Stimulated activated CD4-positive, alpha-beta T cell treated with anti-CD3 and anti-CD28 coated beads, Interleukin-15, amount 100 ng/mL, for 24 hours (primary cell): Measurements from ENCODE around the gene ADIPOR2.
"Not testable (repeated sequence)": the region's sequence is repeated elsewhere in the genome, so short reads cannot be mapped to it uniquely, and the experiment has no call there.

Experiments used
- DNase-seq: peaks from one replicate; pipeline ENCODE4 v3.0.0-alpha.2; 2020

The ADIPOR2 gene

DNA sequence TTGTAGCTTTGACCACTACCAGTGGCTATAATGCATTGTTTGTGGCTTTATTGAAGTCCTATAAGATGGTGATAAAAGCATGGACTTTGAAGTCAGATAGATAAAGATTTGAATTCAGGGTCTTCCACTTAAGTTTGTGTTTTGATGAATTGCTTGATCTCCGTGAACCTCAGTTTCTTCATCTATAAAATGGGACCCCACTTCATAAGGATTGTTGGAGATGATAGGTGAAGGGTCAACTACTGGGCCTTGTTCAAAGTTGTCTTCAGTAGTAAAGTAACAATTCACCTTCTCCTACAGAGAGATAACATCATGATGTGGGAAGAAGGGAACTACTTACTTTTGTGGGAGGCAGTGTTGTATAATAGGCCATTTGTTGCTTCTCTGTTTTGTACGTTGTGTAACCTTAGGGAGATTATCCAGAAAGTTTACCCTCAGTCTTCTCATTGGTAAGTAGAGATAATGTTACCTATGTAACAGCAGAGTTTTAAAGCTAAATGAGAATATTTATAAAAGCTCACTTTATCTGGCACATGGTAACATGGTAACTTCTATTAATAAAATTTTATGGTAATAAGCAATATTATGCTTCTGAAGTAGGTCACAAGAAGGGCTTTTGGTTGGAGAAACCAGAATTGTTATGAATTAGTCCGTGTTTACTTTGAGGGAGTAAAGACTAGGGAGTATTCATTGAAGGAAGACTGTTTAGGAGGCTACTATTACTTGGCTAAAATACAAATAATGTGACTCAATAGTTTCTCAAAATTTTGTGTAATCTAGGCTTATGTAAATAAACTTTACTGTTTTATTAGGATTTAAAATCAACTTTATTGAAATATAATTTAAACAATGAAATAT is 15.1 kb downstream of the ADIPOR2 start:
- no peak for DNase-seq

GRCh38 chr12:1706632-1706980 is 15.7 kb downstream of the ADIPOR2 start:
- DNase-seq: peak; percentile 23

GRCh38 chr12:1707051-1707450 is 16.2 kb downstream of the ADIPOR2 start:
- no peak for DNase-seq

DNA sequence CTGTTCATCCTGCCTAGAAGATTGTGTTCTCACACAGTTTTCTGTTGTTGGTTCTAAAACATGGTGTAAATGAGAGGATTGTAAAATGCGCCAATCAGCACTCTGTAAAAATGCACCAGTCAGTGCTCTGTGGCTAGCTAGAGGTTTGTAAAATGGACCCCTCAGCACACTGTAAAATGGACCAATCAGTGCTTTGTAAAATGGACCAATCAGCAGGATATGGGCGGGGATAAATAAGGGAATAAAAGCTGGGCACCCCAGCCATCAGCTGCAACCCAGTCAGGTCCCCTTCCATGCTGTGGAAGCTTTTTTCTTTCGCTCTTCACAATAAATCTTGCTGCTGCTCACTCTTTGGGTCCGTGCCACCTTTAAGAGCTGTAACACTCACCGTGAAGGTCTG is 19.1 kb downstream of the ADIPOR2 start:
- DNase-seq: not testable (repeated sequence)

DNA sequence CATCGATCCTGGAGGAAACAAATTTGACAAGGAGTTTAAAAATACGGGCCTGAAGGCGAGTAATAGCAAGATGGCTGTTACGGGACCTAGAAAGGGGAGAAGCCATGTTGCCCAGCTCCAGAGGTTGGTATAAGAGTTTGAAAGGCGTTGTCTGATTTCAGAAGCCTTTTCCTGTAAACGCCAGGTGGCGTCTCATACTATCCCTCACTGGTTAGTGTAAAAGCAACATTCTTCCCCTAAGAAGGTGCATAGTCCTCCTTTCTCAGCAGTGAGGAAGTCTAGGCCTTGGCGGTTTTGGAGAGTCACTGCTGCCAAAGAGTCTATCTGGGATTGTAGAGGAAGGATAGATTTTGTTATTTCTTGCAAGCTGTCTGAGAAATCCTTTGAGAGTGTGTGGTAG is 20.0 kb downstream of the ADIPOR2 start:
- not testable (repeated sequence) for DNase-seq

DNA sequence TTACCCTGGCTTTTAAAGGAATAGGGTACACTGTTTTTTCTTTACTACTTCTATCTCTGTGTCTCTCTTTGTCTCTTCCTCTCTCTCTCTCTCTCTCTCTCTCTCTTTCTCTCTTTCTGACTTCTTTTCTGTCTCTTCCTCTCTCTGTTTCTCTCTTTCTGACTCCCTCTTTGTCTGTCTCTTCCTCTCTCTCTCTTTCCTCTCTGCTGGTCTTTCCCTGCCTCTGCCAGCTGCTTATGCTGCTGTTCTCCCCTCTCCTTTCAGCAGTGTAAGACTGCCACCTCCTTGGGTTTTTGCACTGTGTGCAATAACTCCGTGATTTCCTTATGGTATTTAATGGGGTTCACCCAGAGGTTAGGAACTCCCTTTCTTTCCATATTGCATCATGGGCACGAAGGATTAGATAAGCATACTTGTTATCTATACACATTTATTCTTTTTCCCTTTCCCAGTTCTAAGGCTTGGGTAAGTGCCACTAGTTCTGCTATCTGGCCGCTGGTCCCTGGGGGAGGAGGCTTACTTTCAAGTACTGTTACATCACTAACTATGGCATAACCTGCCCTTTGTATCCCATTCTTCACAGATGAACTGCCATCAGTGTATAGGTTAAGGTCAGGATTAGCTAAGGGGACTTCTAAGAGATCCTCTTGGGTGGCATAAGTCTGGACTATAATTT is 20.8 kb downstream of the ADIPOR2 start:
- not testable (repeated sequence) for DNase-seq

- not testable (repeated sequence) for DNase-seq
Measured at GRCh38 chr12:1712305-1712704, 21.4 kb downstream of the ADIPOR2 start.

DNA sequence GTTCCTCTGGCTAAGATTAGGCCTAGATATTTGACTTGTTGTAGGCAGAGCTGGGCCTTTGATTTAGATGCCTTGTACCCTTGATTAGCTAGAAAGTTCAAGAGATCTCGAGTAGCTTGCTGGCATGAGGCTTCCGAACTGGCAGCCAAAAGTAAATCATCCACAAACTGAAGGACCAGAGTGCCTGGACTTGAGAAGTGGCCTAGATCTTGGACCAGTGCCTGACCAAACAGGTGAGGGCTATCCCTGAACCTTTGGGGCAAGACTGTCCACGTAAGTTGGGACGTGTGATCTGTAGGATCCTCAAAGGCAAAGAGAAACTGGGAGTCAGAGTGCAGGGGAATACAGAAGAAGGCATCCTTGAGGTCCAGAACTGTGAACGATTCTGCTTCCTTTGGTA is 22.0 kb downstream of the ADIPOR2 start:
- not testable (repeated sequence) for DNase-seq

- DNase-seq: not testable (repeated sequence)
Measured at GRCh38 chr12:1713783-1714348, 23.0 kb downstream of the ADIPOR2 start.

GRCh38 chr12:1715459-1715858 is 24.6 kb downstream of the ADIPOR2 start:
- not testable (repeated sequence) for DNase-seq

DNA sequence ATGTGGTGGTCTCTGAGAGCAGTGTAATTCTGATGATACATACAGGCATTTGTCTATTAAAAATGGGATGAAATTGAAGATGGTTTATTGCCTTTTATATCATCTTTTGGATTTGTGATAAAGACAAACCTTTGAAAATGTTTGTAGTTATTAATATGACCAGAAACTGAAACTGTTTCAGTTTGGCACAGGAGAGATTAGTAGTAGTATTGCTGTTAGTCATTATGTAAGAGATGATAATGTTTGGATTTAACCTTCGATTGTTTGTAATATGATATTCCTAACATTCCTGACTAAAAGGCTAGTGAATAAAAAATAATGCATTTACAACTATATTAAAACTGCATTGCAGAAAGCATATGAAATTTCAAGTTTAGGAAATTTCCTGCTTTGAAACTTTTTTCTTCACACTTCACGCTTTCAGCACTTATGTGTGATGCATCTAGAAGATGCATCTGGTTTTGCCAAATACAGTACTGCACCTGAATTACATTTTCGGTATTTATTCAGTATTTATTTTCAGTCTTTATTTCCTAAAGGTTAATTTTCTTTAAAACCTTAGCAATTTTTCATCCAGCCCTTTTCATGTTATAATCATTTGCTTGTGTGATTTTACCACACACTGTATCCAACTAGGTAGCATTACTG is 25.5 kb downstream of the ADIPOR2 start:
- no peak for DNase-seq

DNA sequence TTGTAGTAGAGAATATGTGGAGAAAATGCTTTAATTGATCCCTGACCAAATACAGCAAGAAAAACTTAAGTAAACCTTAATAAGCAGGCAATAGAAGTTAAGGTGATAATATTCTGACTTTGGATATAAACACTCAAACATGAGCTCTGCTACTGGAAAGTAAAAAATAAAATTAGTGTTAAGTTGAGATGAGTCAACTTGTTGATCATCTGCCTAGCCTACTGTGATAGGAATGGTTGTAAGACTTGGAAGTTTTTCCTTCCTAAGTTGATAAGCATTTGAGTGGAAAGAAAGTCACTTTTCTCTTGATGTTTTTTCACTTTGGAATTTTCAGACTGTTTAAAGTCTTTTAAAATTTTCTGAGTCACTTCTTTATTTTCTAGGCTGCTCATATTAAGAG is 26.0 kb downstream of the ADIPOR2 start:
- DNase-seq: no peak

DNA sequence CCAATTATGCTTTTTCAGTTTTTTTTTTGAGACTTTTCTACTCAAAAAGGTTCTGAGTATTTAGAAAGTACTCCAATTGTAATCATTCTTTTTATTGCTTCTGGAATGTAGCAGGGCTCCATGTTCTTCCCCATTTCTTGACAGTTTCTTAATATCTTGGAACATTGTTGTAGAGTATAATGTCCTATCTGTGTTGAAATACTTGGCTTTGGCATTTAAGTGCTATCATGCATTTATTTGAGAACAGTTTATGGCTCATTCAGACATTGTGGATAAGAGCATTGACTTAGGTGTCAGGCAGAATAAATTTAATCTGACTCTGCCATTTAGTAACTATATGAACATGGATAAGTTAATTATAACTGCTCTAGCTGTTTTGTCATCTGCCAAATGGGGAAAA is 28.3 kb downstream of the ADIPOR2 start:
- DNase-seq: no peak

DNA sequence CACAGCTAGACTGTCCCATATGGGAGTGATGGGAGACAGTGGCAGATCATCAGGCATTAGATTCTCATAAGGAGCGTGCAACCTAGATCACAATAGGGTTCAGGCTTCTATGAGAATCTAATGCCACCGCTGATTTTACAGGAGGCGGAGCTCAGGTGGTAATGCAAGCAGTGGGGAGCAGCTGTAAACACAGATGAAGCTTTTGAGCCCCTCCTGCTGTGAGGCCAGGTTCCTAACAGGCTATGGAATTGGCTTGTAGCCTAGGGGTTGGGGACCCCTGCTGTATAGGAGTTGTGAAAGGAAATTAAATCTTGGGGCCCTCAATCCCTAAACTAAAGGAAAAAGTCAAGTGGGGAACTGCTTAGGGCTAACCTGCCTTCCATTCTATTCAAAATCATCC is 29.6 kb downstream of the ADIPOR2 start:
- DNase-seq: no peak

DNA sequence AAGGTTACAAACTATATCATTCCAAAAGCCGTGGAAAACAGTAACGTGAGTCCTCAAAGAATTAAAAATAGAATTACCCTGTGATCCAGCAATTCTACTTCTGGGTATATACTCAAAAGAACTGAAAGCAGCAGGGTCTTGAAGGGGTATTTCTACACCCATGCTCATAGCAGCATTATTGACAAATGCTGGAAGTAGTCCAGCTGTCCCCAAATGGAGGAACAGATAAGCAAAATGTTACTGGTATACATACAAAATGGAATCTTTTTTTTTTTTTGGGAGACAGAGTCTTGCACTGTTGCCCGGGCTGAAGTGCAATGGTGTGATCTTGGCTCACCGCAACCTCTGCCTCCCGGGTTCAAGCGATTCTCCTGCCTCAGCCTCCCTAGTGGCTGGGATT is 32.9 kb downstream of the ADIPOR2 start:
- DNase-seq: no peak

- DNase-seq: no peak
Measured at GRCh38 chr12:1724250-1724649, 33.4 kb downstream of the ADIPOR2 start.

GRCh38 chr12:1726753-1727152 is 35.9 kb downstream of the ADIPOR2 start:
- DNase-seq: no peak

DNA sequence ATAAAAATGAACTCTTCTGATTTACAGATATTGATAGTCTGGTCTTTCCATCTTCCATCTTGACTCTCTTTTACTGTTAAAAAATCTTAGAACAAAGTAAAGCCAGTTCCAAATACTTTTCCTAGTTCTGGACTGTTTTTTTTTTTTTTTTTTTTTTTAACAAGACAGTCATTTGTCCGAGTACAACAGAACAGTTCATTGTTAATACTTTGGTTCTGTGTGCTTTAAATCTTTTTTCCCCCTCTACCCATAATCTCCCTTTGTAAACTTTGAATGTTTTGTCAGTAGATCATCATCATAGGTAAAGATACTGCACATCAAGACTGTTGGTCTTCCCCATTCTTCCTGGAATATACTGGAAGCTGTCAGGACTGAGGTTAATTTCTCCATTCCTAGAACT is 38.0 kb downstream of the ADIPOR2 start:
- no peak for DNase-seq

DNA sequence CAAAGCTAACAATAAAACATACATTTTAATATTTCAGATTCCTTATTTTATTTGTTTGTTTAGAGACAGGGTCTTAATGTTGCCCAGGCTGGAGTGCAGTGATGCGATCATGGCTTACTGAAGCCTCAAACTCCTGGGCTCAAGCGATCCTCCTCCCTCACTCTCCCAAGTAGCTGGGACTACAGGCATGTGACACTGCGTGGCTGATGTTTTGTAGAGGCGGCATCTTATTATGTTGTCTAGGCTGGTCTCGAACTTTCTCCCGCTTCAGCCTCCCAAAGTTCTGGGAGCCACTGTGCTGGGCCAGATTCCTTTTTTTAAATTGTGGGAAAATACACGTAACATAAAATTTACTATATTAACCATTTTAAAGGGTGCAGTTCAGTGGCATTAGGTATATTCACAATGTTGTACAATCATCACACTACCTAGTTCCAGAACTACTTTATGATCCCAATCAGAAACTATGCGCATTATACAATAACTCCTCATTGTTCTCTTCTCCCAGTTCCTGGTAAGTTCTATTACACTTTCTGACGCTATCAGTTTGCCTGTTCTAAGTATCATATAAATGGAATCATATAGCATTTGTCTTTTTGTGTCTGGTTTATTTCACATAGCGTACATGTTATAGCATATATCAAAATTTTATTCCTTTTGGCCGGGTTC is 40.3 kb downstream of the ADIPOR2 start:
- no peak for DNase-seq

DNA sequence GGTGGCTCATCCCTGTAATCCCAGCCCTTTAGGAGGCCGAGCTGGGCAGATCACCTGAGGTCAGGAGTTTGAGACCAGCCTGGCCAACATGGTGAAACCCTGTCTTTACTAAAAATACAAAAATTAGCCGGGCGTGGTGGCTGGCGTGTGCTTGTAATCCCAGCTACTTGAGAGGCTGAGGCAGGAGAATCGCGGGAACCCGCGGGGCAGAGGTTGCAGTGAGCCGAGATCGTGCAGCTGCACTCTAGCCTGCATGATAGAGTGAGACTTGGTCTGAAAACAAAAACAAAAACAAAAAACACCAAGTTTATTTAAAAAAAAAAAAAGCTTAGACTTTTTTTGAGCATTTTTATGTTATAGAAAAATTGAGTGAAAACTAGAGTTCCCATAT is 40.8 kb downstream of the ADIPOR2 start:
- DNase-seq: not testable (repeated sequence)

DNA sequence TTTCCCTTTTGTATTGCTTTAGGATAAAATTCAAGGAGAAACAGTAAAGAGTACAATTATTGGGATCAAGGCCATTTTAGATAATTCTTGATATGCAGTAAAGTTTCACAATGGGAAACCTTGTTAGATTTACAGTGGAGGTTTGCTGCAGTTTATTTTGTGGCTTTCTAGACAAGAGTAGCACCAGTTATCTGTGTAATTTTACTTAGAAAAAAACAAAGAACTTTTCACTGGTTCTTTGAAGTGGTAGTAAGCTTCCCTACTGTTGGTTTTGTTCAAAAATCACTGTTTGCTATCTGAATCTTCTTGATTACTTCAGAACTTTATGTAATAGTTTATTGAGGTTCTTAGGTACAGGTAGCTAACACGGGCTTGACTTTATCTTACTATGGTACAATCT is 42.0 kb downstream of the ADIPOR2 start:
- DNase-seq: no peak

DNA sequence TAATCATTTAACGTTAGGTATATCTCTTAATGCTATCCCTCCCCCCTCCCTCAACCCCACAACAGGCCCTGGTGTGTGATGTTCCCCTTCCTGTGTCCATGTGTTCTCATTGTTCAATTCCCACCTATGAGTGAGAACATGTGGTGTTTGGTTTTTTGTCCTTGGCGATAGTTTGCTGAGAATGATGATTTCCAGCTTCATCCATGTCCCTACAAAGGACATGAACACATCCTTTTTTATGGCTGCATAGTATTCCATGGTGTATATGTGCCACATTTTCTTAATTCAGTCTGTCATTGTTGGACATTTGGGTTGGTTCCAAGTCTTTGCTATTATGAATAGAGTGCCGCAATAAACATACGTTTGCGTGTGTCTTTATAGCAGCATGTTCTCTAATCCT is 42.8 kb downstream of the ADIPOR2 start:
- not testable (repeated sequence) for DNase-seq

GRCh38 chr12:1737652-1738286 is 46.9 kb downstream of the ADIPOR2 start:
- DNase-seq: no peak
